HG03097 (cell line): Measurements from ENCODE around the gene EEF2K.

ENCODE experiments used
- ATAC-seq: cut with Tn5 transposase; IDR thresholded peaks from one replicate; pipeline ENCODE4 v1.9.1; 2021; ENCODE audit not compliant: unreplicated experiment, low FRiP score

Gene EEF2K

GRCh38 chr16:22326771-22327445 is 120.8 kb downstream of the EEF2K start:
- ATAC-seq, result no peak

DNA sequence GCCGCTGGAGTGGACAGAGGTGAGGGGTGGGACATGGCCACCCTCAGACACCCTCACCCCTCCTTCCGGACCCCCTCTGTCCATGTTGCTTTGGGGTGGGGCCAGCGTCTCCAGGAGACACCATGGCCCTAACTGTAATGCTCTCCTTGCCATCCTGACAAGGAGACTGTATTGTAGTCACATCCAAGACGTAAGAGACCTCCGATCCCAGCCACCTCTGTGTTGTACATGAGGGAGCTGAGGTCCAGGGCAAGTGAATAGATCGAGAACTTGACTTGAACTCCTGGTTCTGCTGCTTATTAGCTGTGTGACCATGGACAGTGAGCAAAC is 121.3 kb downstream of the EEF2K start:
- no peak for ATAC-seq

GRCh38 chr16:22328081-22328725 is 122.1 kb downstream of the EEF2K start:
- no peak for ATAC-seq

GRCh38 chr16:22329199-22329695 is 123.2 kb downstream of the EEF2K start:
- no peak for ATAC-seq

DNA sequence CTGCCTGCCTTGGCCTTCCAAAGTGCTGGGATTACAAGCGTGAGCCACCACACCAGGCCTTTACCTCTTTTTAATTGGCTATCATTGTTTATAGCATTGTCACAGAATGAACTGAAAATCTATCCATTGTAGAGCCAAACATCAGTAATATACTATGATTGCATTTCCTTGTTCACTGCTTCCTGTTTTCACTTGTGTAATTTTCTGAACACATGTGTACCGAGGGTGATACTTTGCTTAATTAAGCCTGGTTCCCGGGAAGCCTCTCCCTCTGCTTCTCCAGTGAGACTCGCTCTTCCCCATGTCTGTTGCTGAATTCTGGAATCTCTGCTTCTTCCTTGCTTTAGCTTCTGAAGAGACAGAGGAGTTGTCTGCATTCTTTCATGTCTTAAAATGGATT is 124.2 kb downstream of the EEF2K start:
- no peak for ATAC-seq

DNA sequence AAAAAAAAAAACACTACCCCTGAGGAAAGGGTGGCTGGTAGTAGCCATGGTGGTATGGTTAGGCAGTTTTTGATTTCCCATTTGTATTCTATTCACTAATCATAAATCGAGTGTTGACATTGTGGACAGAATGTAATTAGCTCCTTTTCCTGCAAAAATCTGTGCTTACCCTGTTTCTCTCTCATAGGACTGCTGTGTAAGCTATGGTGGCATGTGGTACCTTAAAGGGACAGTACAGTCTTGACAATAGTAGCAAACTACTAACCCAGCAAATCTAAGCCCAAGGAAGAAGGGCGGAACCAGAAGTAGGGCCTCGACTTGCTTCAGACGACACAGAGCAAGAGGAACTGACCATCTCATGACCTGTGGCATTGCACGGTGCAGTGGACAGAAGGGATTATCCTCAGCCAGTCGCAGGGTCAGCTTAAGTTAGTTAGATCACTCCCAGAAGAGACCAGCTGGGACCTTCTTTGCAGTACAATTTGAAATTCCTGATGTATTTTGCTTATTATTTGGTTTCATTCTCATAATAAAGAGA is 127.4 kb downstream of the EEF2K start:
- ATAC-seq, result no peak

GRCh38 chr16:22335668-22336246 is 129.7 kb downstream of the EEF2K start:
- no peak for ATAC-seq

DNA sequence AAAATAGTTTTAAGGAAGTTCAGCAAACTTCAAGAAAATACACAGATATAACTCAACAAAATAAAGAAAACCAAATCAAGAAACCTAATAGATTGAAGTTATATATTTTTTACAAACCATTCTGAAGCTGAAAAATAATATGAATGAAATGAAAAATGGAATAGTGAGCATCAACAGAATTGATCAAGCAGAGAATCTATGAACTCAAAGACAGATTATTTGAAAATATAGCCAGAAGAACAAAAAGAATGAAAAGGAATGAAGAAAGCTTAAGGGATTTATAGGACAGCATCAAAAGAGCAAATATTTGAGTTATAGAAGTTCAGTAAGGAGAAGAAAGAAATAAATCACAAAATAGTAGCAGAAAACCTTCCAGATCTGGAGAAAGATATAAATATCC is 130.5 kb downstream of the EEF2K start:
- ATAC-seq, result no peak

GRCh38 chr16:22337045-22337444 is 131.0 kb downstream of the EEF2K start:
- no peak for ATAC-seq

DNA sequence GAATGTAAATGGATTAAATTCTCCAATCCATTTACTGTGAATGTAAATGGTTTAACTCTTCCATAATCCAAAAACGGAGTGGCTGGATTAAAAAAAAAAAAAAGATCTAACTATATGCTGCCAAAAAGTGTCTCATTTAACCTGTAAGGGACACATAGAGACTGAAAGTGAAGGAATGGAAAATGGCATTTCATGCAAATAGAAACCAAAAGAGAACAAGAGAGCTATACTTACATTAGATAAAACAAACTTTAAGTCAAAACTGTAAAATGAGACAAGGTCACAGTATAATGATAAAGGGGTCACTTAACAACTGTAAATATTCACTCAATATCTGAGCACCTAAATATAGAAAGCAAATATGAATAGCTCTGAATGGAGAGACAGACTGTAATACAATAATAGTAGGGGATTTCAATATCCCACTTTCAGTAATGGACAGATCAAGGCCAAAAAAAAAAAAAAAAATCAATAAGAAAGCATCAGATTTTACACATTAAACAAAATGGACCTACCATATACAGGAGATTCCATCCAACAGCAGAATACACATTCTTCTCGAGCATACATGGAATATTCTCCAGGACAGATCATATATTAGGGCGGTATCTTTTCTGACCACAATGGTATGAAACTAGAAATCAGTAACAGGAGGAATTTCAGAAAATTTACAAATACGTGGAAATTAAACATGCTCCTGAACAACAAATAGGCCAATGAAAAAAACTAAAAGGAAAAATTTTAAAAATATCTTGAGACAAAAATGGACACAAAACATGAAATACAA is 132.0 kb downstream of the EEF2K start:
- no peak for ATAC-seq
